GM19372 (cell line): ENCODE results near the gene KHDC4.
"Not testable (repeated sequence)": the region's sequence is repeated elsewhere in the genome, so short reads cannot be mapped to it uniquely, and the experiment has no call there.

ENCODE experiments used
- ATAC-seq: cut with Tn5 transposase; IDR thresholded peaks from one replicate; pipeline ENCODE4 v1.9.1; 2021; ENCODE audit warnings: mild to moderate bottlenecking, low read depth, moderate library complexity; ENCODE audit not compliant: unreplicated experiment

Gene KHDC4

GRCh38 chr1:155911156-155912055, 22.8 kb downstream of the KHDC4 start, which contains the start of gene RIT1:
Gene RIT1, minus strand, starts transcription at chr1:155911349. Its CDS starts 588 bp downstream, at chr1:155910761.
- peak; percentile 75 for ATAC-seq

GRCh38 chr1:155910621-155911121, 23.5 kb downstream of the KHDC4 start:
- peak; percentile 30 for ATAC-seq

GRCh38 chr1:155909894-155910293, 24.3 kb downstream of the KHDC4 start:
- no peak for ATAC-seq

- no peak for ATAC-seq
These were observed 30.0 kb downstream of the KHDC4 start for GRCh38 chr1:155904261-155904660.

- ATAC-seq, result no peak
These were observed 34.1 kb downstream of the KHDC4 start for GRCh38 chr1:155900161-155900560.

- no peak for ATAC-seq
These were observed 34.5 kb downstream of the KHDC4 start for GRCh38 chr1:155899683-155900082.

GRCh38 chr1:155898888-155899287, 35.3 kb downstream of the KHDC4 start:
- no peak for ATAC-seq

GRCh38 chr1:155897746-155898145, 36.5 kb downstream of the KHDC4 start:
- no peak for ATAC-seq

GRCh38 chr1:155896476-155896875, 37.7 kb downstream of the KHDC4 start:
- ATAC-seq, result not testable (repeated sequence)

GRCh38 chr1:155895617-155896016, 38.6 kb downstream of the KHDC4 start:
- not testable (repeated sequence) for ATAC-seq

GRCh38 chr1:155893389-155894142, 40.6 kb downstream of the KHDC4 start:
- no peak for ATAC-seq

- ATAC-seq, result no peak
These were observed 41.4 kb downstream of the KHDC4 start for GRCh38 chr1:155892796-155893195.

GRCh38 chr1:155890251-155890650, 44.0 kb downstream of the KHDC4 start:
- no peak for ATAC-seq

- ATAC-seq, result no peak
These were observed 44.6 kb downstream of the KHDC4 start for GRCh38 chr1:155889566-155889965.

GRCh38 chr1:155888481-155888880, 45.7 kb downstream of the KHDC4 start:
- ATAC-seq, result no peak

- no peak for ATAC-seq
These were observed 49.2 kb downstream of the KHDC4 start for GRCh38 chr1:155884982-155885381.

- ATAC-seq, result no peak
These were observed 49.9 kb downstream of the KHDC4 start for GRCh38 chr1:155884031-155884960.

GRCh38 chr1:155882766-155883165, 51.4 kb downstream of the KHDC4 start:
- no peak for ATAC-seq

GRCh38 chr1:155882235-155882634, 52.0 kb downstream of the KHDC4 start:
- ATAC-seq, result no peak

- ATAC-seq, result no peak
These were observed 53.3 kb downstream of the KHDC4 start for GRCh38 chr1:155880950-155881349.
